HepG2 (cell line): ENCODE data around the gene SP1. TPM values are rescaled to one million over a fixed set of nuclear protein-coding genes. Genes with fewer than 3 reads are reported as not detected.

Experiments
- ATAC-seq: fragments of 200-7000 bp; cut with Tn5 transposase; 3 replicates; pipeline ENCODE4 v1.9.1; 2020; ENCODE audit warnings: mild to moderate bottlenecking, moderate library complexity
- BruUV-seq: library from RNA; stranded (reverse); fragments of 400-500 nt; replicated peaks from 2 replicates; lab custom pipeline; 2021; lab: Mats Ljungman, UMichigan
- CTCF ChIA-PET: fragments of 300-600 bp; formaldehyde crosslinking; extraction: SDS; loops from one replicate; lab custom pipeline; 2021; ENCODE audit warnings: low total read pairs, inconsistent platforms, low intra/inter-chr PET ratio; lab: Yijun Ruan, JAX
- POLR2A ChIA-PET: fragments of 350-600 bp; sonication (Branson Sonifier 250); formaldehyde crosslinking; loops from one replicate; lab custom pipeline; 2020; ENCODE audit warnings: antibody characterized with exemption, inconsistent platforms; lab: Yijun Ruan, JAX
- DNase-seq: peaks from one replicate; pipeline ENCODE4 v3.0.0-alpha.2; 2015; ENCODE audit warnings: low spot score
- FAIRE-seq: peaks from 3 replicates; lab custom pipeline; 2011; peaks lifted over from hg19 to GRCh38; lab: Jason Lieb, UNC
- H2AFZ ChIP-seq: one replicate; pipeline ENCODE4 v1.6.1; 2011; ENCODE audit warnings: low read length, inconsistent platforms
- H3K27ac ChIP-seq: fragments of 300-600 bp; 3 replicates; pipeline ENCODE4 v1.8.0; 2011; ENCODE audit warnings: mixed run types, mild to moderate bottlenecking, mixed read lengths, low read length, inconsistent platforms; ENCODE audit not compliant: insufficient read depth; ENCODE audit errors: extremely low read length
- H3K27me3 ChIP-seq, 2 experiments: fragments of 200-600 bp in 1 of 2; 2 replicates in 1 of 2; 3 replicates in 1 of 2; pipeline versions ENCODE4 v1.6.0 to v1.8.0; 2011; ENCODE audit warnings: low read length in 2 of 2, mild to moderate bottlenecking in 2 of 2, moderate library complexity in 2 of 2, inconsistent platforms in 1 of 2; ENCODE audit not compliant: insufficient read depth in 2 of 2, control insufficient read depth in 1 of 2
- H3K36me3 ChIP-seq, 2 experiments: fragments of 200-600 bp in 1 of 2; replicated peaks in 1 of 2; 2 replicates in 1 of 2; 3 replicates in 1 of 2; pipeline versions ENCODE4 v1.5.1 to v1.8.0; 2011; ENCODE audit warnings: low read length in 2 of 2, inconsistent platforms in 1 of 2; ENCODE audit not compliant: insufficient read depth in 2 of 2, control insufficient read depth in 1 of 2
- H3K4me1 ChIP-seq: 2 replicates; pipeline ENCODE4 v1.5.1; 2012; ENCODE audit warnings: low read length, inconsistent platforms; ENCODE audit not compliant: insufficient read depth
- H3K4me2 ChIP-seq: 2 replicates; pipeline ENCODE4 v1.6.0; 2011; ENCODE audit warnings: low read depth, low read length, inconsistent platforms
- H3K4me3 ChIP-seq, 3 experiments: fragments of 200-600 bp in 1 of 3; sonication (generic), shearing (Covaris generic) in 1 of 3; replicated peaks in 1 of 3; 2 replicates each; pipeline ENCODE4 v1.5.1; 2011 to 2016; ENCODE audit warnings: low read length in 3 of 3, inconsistent platforms in 2 of 3, low read depth in 2 of 3, mild to moderate bottlenecking in 2 of 3, control low read depth in 1 of 3, mixed read lengths in 1 of 3; ENCODE audit not compliant: insufficient read depth in 1 of 3
- H3K79me2 ChIP-seq: one replicate; pipeline ENCODE4 v1.6.1; 2011; ENCODE audit warnings: low read length, inconsistent platforms; ENCODE audit not compliant: insufficient read depth
- H3K9ac ChIP-seq: 2 replicates; pipeline ENCODE4 v1.6.0; 2011; ENCODE audit warnings: mild to moderate bottlenecking, low read depth, low read length, inconsistent platforms; ENCODE audit not compliant: insufficient read depth
- H3K9me3 ChIP-seq: 2 replicates; pipeline ENCODE4 v1.5.1; 2012; ENCODE audit warnings: mild to moderate bottlenecking, low read length
- H4K20me1 ChIP-seq: 2 replicates; pipeline ENCODE4 v1.6.0; 2011; ENCODE audit warnings: inconsistent platforms, mild to moderate bottlenecking, low read length, moderate library complexity; ENCODE audit not compliant: insufficient read depth
- ARNTL ChIP-seq: sonication (generic); formaldehyde crosslinking; IDR thresholded peaks from 2 replicates; pipeline ENCODE4 v1.4.0; 2020; ENCODE audit warnings: mild to moderate bottlenecking, missing genetic modification reagents
- ATF7-NPFF ChIP-seq: sonication (generic); formaldehyde crosslinking; IDR thresholded peaks from 2 replicates; pipeline ENCODE4 v1.8.1; 2023; ENCODE audit warnings: mild to moderate bottlenecking, low read depth, missing genetic modification reagents, moderate library complexity
- CHD2 ChIP-seq: IDR thresholded peaks from 2 replicates; pipeline ENCODE4 v1.6.1; 2011; ENCODE audit warnings: low read depth, low read length, improper control_type of control experiment
- HHEX ChIP-seq: IDR thresholded peaks from 2 replicates; pipeline ENCODE4 v1.6.1; 2016; ENCODE audit warnings: control low read depth
- MIER3 ChIP-seq: IDR thresholded peaks from 2 replicates; pipeline ENCODE4 v1.6.1; 2016; ENCODE audit warnings: missing compliant biosample characterization, borderline replicate concordance
- NCOA2 ChIP-seq: sonication (generic); formaldehyde crosslinking; IDR thresholded peaks from 2 replicates; pipeline ENCODE4 v1.8.0; 2022; ENCODE audit warnings: inconsistent platforms
- NFIB ChIP-seq: sonication (generic); formaldehyde crosslinking; IDR thresholded peaks from 2 replicates; pipeline ENCODE4 v1.9.0; 2021; ENCODE audit warnings: missing genetic modification reagents, mild to moderate bottlenecking, borderline replicate concordance
- NFRKB ChIP-seq: fragments of 450-650 bp; IDR thresholded peaks from 2 replicates; pipeline ENCODE4 v1.6.1; 2017
- PHB2 ChIP-seq: fragments of 450-650 bp; IDR thresholded peaks from 2 replicates; pipeline ENCODE4 v1.6.1; 2018; ENCODE audit not compliant: partially characterized antibody
- PHF20 ChIP-seq: sonication (generic); formaldehyde crosslinking; IDR thresholded peaks from 2 replicates; pipeline ENCODE4 v1.5.0; 2020; ENCODE audit warnings: mild to moderate bottlenecking, missing genetic modification reagents
- PPARG ChIP-seq: conservative IDR thresholded peaks from 2 replicates; pipeline ENCODE4 v1.6.1; 2016; ENCODE audit warnings: missing biosample characterization, missing genetic modification reagents
- RAD21 ChIP-seq: fragments of 450-650 bp; formaldehyde crosslinking; IDR thresholded peaks from 2 replicates; pipeline ENCODE4 v1.5.0; 2020; ENCODE audit warnings: mild to moderate bottlenecking
- SATB2 ChIP-seq: sonication (generic); formaldehyde crosslinking; IDR thresholded peaks from 2 replicates; pipeline ENCODE4 v1.5.0; 2020; ENCODE audit warnings: missing genetic modification reagents
- XRCC5 ChIP-seq: fragments of 200-400 bp; formaldehyde crosslinking; optimal IDR thresholded peaks from 2 replicates; pipeline ENCODE3; 2017; ENCODE audit warnings: mild to moderate bottlenecking, low read length
- ZBTB21 ChIP-seq: sonication (generic); formaldehyde crosslinking; IDR thresholded peaks from 2 replicates; pipeline ENCODE4 v1.4.0; 2020; ENCODE audit warnings: missing genetic modification reagents
- ZBTB7B ChIP-seq: sonication (generic); formaldehyde crosslinking; IDR thresholded peaks from 2 replicates; pipeline ENCODE4 v1.4.0; 2020; ENCODE audit warnings: missing genetic modification reagents
- ZNF496 ChIP-seq: sonication (generic); formaldehyde crosslinking; IDR thresholded peaks from 2 replicates; pipeline ENCODE4 v1.8.1; 2023; ENCODE audit warnings: mild to moderate bottlenecking, moderate library complexity, missing genetic modification reagents; ENCODE audit not compliant: insufficient replicate concordance
- ZNF703 ChIP-seq: sonication (generic); formaldehyde crosslinking; IDR thresholded peaks from 2 replicates; pipeline ENCODE4 v1.5.1; 2020; ENCODE audit warnings: missing genetic modification reagents, mild to moderate bottlenecking, moderate library complexity, borderline replicate concordance
- ZNF747 ChIP-seq: sonication (generic); formaldehyde crosslinking; IDR thresholded peaks from 2 replicates; pipeline ENCODE4 v1.8.1; 2023; ENCODE audit warnings: missing genetic modification reagents, mild to moderate bottlenecking, borderline replicate concordance
- ZNF792 ChIP-seq: IDR thresholded peaks from 2 replicates; pipeline ENCODE4 v1.6.1; 2016
- WGBS: methylation state at CpG from one replicate; pipeline ENCODE4 v1.1.6; 2017; ENCODE audit warnings: low lambda C conversion rate; 5-methylcytosine and 5-hydroxymethylcytosine counted together
- in situ Hi-C: cut with HindIII; loops from 2 replicates; pipeline ENCODE4 v1.10.0; 2017; ENCODE audit warnings: low pct_unique_long_range_greater_than_20kb; ENCODE audit not compliant: extremely low pct_ligation_motif_present
- intact Hi-C: fragments of 100-400 bp; cut with micrococcal nuclease; formaldehyde crosslinking; loops from one replicate; pipeline ENCODE4 v1.10.0; 2022; ENCODE audit not compliant: unreplicated experiment
- polyA plus RNA-seq, 8 experiments: library from polyadenylated mRNA; depleted of rRNA in 3 of 8; stranded (reverse) in 7 of 8; unstranded in 1 of 8; fragments of >200 nt; fragmentation: Illumina TruSeq in 4 of 8; extraction: Trizol in 4 of 8; gene quantifications; 2 replicates each; pipeline versions ENCODE4 v1.2.1 to v1.2.3, GENCODE V29; 2011 to 2016; ENCODE audit warnings: low read depth in 4 of 8, missing spikeins in 1 of 8, mixed read lengths in 1 of 8; ENCODE audit not compliant: insufficient read depth in 1 of 8
- total RNA-seq, 5 experiments: library from RNA; depleted of rRNA; stranded (reverse); fragments of >200 nt; fragmentation: Illumina TruSeq; extraction: Trizol; gene quantifications; 2 replicates each; pipeline ENCODE4 v1.2.3, GENCODE V29; 2016; ENCODE audit warnings: low read depth in 1 of 5
- TF ChIP-seq, protein P1 (sequence below): fragments of 450-650 bp; IDR thresholded peaks from 2 replicates; pipeline ENCODE4 v1.6.1; 2016
- TF ChIP-seq, protein P2 (sequence below): sonication (generic); formaldehyde crosslinking; IDR thresholded peaks from 2 replicates; pipeline ENCODE4 v1.4.0; 2020; ENCODE audit warnings: missing genetic modification reagents
- TF ChIP-seq, protein P3 (sequence below): sonication (generic); formaldehyde crosslinking; IDR thresholded peaks from 2 replicates; pipeline ENCODE4 v1.5.0; 2020; ENCODE audit warnings: missing genetic modification reagents, mild to moderate bottlenecking, borderline replicate concordance
- TF ChIP-seq, protein P4 (sequence below): IDR thresholded peaks from 2 replicates; pipeline ENCODE4 v1.6.1; 2016; ENCODE audit warnings: missing genetic modification reagents, missing compliant biosample characterization

Gene SP1
- total and polyA plus RNA-seq, 2 of the 13 experiments (the other 11 are each of a cell fraction or from before 2014, with no cell fraction given) = 26.5 to 27.5 TPM

DNA sequence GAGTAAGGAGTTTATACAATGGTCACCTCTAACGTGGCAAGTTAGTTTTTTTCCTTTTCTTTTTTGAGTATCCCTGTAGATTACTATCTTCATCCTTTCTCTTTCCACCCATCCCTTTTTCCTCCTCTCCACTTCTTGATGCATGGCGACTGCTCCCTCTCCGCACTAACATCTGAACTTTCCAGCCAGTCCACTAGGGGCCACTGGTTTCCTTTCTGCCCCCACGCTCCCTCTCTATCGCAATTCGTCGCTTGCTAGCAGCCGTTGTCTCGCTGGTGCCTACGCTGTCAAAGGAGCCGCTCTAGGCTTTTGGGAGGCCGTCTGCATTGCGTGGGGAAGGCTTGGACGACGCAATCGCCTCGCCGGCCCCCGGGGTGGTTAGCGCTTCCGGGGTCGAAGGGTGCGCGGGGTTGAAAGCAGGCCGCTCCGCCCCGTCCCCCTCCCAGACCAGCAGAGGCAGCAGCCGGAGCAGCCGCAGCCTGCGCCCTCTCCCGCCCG, 71.7 kb downstream of the SP1 start, which contains the start of gene PCBP2:
Gene PCBP2, plus strand, starts transcription at position 442 of the 498 bp plus-strand sequence. CDS start 2,699 bp downstream, outside the sequence.
- WGBS = under 1% methylated on average over 17 of the region's 32 CpGs
- Histone ChIP-seq H3K4me1 (peaks cover 34% of the 10 kb centered on the region), H3K27me3 (no peaks in the 10 kb centered on the region), H3K4me2 (peak within 1 kb of the TSS; percentile 91), H3K9me3 (no peaks in the 10 kb centered on the region), H3K9ac (peak within 1 kb of the TSS; percentile 92), H3K27ac (peak within 1 kb of the TSS; percentile 92), H2AFZ (no peak within 1 kb of the TSS), H3K79me2 (peaks cover 42% of the 10 kb centered on the region), H3K36me3 (peaks cover 15 to 31% of the 10 kb centered on the region in 2 experiments), H4K20me1 (peaks cover 40% of the 10 kb centered on the region), H3K4me3 (peak within 1 kb of the TSS; percentile 77 to 97 (median 95))
- DNase-seq (peak; percentile 98), FAIRE-seq (peak; percentile 89), ATAC-seq (peak; percentile 95)
- CTCF ChIA-PET = interaction anchor here (1.2 kb wide), 1 partner anchor 99 kb away, joined by 4 read pairs; no protein-coding TSS in a partner anchor
- in situ Hi-C loops (no loop called here), intact Hi-C loops (no loop called here)
- POLR2A ChIA-PET = interaction anchor here (0.6 to 2.3 kb wide), 4 partner anchors 11 to 49 kb away, joined by 3 to 16 read pairs (median 6); partner anchors contain the start of genes PRR13 and TARBP2
- no TSS peak for BruUV-seq
- TF ChIP-seq SATB2 (CRISPR knock-in tag) (no peak), ZNF703 (CRISPR knock-in tag) (no peak), ZNF747 (peak; percentile 81; the same call in 1 of the 2 replicates), ZNF792 (CRISPR knock-in tag) (peak; percentile 83), PHF20 (CRISPR knock-in tag) (peak; percentile 88), ATF7-NPFF (CRISPR knock-in tag) (peak; percentile 9; the same call in 1 of the 2 replicates), PPARG (CRISPR knock-in tag) (peak; percentile 49), NCOA2 (peak; percentile 50), ZBTB21 (CRISPR knock-in tag) (peak; percentile 76; the same call in 1 of the 2 replicates), RAD21 (peak; percentile 59), XRCC5 (peak; percentile 98), NFIB (CRISPR knock-in tag) (no peak), MIER3 (CRISPR knock-in tag) (peak; percentile 91; the same call in 1 of the 2 replicates), NFRKB (no peak), ZBTB7B (peak; percentile 61; the same call in 1 of the 2 replicates), ZNF496 (CRISPR knock-in tag) (no peak), PHB2 (no peak), HHEX (CRISPR knock-in tag) (peak; percentile 24; the same call in 1 of the 2 replicates), CHD2 (0 out of 2 replicates have a peak, but pooled peaks have one; percentile 49), ARNTL (CRISPR knock-in tag) (no peak)
- TF ChIP-seq, protein P1, sequence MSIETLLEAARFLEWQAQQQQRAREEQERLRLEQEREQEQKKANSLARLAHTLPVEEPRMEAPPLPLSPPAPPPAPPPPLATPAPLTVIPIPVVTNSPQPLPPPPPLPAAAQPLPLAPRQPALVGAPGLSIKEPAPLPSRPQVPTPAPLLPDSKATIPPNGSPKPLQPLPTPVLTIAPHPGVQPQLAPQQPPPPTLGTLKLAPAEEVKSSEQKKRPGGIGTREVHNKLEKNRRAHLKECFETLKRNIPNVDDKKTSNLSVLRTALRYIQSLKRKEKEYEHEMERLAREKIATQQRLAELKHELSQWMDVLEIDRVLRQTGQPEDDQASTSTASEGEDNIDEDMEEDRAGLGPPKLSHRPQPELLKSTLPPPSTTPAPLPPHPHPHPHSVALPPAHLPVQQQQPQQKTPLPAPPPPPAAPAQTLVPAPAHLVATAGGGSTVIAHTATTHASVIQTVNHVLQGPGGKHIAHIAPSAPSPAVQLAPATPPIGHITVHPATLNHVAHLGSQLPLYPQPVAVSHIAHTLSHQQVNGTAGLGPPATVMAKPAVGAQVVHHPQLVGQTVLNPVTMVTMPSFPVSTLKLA = peak; percentile 50
- TF ChIP-seq, protein P2, sequence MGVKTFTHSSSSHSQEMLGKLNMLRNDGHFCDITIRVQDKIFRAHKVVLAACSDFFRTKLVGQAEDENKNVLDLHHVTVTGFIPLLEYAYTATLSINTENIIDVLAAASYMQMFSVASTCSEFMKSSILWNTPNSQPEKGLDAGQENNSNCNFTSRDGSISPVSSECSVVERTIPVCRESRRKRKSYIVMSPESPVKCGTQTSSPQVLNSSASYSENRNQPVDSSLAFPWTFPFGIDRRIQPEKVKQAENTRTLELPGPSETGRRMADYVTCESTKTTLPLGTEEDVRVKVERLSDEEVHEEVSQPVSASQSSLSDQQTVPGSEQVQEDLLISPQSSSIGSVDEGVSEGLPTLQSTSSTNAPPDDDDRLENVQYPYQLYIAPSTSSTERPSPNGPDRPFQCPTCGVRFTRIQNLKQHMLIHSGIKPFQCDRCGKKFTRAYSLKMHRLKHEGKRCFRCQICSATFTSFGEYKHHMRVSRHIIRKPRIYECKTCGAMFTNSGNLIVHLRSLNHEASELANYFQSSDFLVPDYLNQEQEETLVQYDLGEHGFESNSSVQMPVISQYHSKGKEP (CRISPR knock-in tag) = 0 out of 2 replicates have a peak, but pooled peaks have one; percentile 32
- TF ChIP-seq, protein P3, sequence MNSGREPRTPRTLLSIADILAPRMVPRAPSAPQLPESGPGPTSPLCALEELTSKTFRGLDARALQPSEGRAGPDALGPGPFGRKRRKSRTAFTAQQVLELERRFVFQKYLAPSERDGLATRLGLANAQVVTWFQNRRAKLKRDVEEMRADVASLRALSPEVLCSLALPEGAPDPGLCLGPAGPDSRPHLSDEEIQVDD (CRISPR knock-in tag) = no peak
- TF ChIP-seq, protein P4, sequence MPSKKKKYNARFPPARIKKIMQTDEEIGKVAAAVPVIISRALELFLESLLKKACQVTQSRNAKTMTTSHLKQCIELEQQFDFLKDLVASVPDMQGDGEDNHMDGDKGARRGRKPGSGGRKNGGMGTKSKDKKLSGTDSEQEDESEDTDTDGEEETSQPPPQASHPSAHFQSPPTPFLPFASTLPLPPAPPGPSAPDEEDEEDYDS = peak; percentile 96
